Stimulated activated CD4-positive, alpha-beta T cell treated with anti-CD3 and anti-CD28 coated beads, Interleukin-12 subunit alpha, Interleukin-12 subunit beta, amount 100 ng/mL, for 24 hours (primary cell): ENCODE data around the gene TMPRSS6.
A peak's percentile ranks its signal among the peaks of the same experiment; 100 is the strongest.

Source experiments
- DNase-seq, 2 experiments: peaks; one replicate each; pipeline ENCODE4 v3.0.0-alpha.2; 2020; ENCODE audit warnings: low read depth in 2 of 2

TMPRSS6 gene

GRCh38 chr22:37067428-37067827, 42.1 kb downstream of the TMPRSS6 start:
- DNase-seq = no peak

DNA sequence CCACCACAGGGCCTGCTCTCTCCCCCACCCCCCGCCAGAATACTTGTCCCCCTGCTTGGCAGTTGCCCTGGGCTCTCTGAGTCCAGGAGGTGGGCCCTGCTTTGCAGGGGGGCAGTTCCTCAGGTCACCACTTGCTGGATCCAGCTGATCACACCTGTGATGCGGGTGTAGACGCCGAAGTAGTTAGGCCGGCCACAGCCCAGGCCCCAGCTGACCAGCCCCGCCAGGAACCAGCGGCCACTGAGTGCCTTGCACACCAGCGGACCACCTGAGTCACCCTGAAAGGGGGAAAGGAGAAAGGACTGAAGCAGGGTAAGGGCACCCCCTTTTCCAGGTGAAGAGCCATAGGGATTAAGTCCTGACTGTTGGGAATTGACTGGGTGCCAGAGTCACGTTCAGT, 43.6 kb downstream of the TMPRSS6 start:
- DNase-seq = no peak

DNA sequence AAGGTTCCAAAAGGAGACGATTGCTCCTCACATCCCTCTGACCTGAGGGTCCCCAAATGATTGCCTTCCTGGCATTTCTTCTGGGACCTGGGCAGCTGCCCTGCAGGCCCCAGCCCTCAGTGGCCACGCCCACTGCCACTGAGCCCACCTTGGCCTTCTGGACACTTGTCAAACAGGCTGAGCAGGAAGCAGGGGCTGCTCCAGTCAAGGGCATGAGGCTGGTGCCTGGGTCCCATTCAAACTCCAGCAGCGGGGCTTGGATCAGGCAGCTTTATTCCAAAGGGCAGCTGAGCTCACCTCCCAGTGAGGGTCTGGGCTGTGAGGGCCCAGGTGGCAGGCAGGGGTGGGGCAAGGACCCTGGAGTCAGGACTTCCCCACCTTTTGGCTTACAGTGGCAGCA, 44.3 kb downstream of the TMPRSS6 start:
- DNase-seq = no peak

GRCh38 chr22:37064553-37064952, 45.0 kb downstream of the TMPRSS6 start:
- no peak for DNase-seq

DNA sequence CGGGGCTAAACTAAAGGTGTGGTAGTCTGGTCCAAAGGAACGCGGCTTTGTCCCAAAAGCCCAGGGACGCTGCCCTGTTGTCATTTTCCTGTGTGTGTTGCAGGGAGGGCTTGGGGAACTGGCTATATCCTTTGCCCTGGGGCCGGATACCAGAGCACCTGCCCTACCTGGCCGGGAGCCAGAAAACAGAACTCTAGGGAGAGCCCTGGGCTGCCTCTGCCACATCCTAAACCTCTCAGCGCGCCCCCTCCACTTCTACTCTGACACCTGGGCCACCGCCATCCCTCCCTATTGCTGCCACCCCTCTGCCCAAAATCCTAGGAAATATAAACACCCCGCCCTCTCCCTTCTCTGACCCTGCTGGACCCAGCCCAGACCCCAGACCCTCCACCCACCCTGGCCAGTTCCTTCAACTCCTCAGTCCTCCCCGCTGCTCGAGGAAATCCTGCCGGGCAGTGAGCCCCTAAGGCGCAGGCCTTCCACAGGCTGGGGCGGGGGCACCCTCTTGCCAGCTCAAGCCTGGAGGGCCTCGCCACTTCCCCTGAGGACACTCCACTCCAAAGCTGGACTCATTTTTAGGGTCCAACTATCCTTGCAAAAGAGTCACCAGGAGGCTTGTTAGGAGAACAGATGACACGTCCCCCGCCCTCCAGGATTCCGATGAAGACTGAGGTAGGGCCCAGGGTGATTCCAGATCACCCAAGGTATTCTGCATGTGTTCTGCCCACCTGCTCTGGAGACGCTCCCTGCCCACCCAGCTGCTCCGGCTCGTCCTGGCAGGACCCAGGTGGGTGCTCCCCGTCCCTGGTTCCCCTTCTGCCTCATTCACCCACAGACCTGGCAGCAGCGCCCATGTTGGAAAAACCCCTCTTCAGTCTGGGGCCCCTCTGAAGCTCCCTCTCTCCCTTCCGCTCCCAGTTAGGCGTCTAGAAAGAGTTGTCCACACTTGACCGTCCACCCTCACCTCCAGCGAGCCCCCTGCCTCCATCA, 45.8 kb downstream of the TMPRSS6 start:
- no peak for DNase-seq

DNA sequence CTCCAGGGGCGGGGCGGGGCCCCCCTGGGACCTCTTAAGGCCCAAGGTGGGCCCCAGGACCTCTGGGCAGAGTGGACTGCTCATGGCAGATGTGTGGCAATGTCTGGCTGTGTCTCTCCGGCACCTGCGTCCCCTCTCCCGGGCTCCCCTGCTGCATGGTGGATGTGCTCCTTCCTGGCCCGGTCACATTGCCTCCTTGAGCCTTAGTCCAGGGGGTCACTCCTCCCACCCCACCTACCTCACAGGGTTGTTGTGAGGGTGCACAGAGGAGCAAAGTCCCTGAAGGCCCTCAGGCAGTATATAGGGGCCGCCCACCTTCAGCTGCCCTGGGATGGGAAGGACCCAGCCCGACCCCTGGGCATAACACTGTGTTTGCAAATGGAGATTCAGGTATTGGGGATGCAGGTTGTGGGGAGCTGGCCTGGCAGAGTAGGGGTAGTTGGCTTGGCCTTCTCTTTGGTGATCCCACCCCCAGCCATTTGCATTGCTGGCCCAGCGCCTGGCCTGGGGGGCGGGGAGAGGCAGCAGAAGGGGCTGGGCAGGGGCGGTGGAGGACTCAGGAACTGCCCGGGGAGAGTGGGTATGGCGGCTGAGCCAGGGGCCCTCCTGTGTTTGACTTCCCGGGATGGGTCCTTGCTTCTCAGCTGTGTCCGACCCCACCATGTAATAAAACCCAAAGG, 46.7 kb downstream of the TMPRSS6 start:
- DNase-seq = no peak

GRCh38 chr22:37062376-37062675, 47.2 kb downstream of the TMPRSS6 start:
- DNase-seq = no peak

GRCh38 chr22:37061611-37062375, 47.7 kb downstream of the TMPRSS6 start:
- DNase-seq = no peak

- DNase-seq = peak in 1 of 2 experiments; percentile 54
Measured at GRCh38 chr22:37060801-37061610, 48.5 kb downstream of the TMPRSS6 start.

GRCh38 chr22:37059876-37060449, 49.5 kb downstream of the TMPRSS6 start:
- no peak for DNase-seq

DNA sequence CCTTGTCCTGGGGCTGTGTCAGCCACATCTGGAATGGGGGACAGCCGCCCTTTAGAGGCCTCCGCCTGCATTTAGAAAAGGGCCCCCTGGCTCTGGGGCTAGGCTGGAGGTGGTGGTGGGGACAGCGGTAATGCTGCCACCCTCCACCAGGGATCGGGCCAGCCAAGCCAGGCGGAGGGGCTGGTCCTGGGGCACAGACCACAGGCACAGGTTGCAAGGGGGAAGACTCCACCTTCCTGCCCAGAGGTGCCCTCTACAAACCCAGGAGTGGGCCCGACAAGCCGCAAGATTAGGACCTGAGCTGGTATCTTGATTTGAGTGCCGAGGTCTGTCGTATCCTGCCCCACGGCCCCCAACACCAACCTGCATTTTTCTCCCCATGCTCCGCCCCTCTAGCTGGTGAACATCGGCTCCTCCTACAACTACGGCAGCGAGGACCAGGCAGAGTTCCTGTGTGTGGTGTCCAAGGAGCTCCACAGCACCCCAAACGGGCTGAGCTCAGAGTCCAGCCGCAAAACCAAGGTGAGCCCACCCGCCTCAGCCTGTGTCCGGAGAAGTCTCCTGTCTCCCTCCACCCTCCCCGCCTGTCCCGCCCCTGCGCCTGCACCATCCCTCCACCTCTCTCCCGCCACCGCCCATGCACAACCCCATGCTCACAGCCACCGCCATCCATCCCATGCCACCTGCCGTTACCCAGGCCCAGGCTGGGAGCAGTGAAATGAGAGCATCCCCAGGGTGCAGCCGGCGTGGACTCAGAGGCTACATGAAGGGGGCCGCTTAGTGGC, 50.4 kb downstream of the TMPRSS6 start:
- no peak for DNase-seq

DNA sequence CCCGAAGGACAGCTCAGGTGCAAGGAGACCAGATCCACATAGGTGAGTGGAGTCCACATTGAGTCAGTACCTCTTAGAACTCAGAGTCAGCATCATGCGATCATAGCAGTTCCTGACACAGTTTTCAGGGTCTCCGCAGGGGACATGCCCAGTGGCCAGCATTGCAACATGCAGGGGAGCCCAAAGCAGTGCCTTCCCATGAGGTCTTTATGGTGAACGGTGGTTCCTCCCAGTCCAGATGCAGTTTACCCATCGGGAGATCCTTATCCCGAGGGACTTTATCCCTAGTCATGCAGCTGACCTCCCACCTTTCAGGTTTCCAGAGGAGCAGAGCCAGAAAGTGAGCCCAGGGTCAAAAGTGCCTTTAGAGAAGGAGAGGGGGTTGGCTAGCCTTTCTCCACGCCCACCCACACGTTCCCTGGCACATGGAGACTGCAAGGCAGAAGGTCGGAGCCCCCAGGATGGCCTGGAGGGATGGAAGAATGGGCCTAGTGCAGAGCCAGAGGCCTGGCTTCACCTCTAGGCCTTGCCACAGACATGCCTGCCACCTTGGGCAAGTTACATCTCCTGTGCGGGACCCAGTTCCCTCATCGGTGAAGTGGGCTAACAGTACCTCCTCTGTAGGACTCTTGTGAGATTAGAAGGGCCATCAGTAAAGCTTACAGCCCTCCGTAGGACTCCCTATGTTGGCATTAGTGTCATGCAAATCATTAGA, 51.6 kb downstream of the TMPRSS6 start:
- DNase-seq = no peak

DNA sequence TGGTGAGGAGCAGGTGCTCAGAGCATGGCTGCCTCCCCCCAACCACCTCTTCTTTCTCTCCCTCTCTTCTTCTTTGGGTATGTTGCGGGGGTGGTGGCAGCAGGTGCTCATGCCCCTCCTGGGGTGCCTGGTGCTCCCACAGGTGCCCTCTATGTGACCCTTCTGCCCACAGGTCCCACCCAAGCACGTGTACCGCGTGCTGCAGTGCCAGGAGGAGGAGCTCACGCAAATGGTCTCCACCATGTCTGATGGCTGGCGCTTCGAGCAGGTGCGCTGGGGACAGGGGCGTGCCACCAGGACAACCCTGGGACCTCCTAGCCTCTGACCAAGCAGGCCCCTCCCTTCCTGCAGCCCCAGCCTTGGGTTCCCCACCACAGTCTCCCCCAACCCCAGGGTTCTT, 52.3 kb downstream of the TMPRSS6 start:
- DNase-seq = no peak

GRCh38 chr22:37056246-37056645, 53.3 kb downstream of the TMPRSS6 start:
- DNase-seq = no peak

- no peak for DNase-seq
Measured at GRCh38 chr22:37054600-37055365, 54.7 kb downstream of the TMPRSS6 start.

GRCh38 chr22:37054056-37054395, 55.5 kb downstream of the TMPRSS6 start:
- DNase-seq = no peak

GRCh38 chr22:37053310-37054055, 56.0 kb downstream of the TMPRSS6 start:
- DNase-seq = no peak
